GM19324 (cell line): ENCODE measurements around the gene TLE1.

Source experiments
- ATAC-seq: cut with Tn5 transposase; IDR thresholded peaks from one replicate; pipeline ENCODE4 v1.9.1; 2021; ENCODE audit warnings: mild to moderate bottlenecking, moderate library complexity; ENCODE audit not compliant: unreplicated experiment, low FRiP score

The TLE1 gene

DNA sequence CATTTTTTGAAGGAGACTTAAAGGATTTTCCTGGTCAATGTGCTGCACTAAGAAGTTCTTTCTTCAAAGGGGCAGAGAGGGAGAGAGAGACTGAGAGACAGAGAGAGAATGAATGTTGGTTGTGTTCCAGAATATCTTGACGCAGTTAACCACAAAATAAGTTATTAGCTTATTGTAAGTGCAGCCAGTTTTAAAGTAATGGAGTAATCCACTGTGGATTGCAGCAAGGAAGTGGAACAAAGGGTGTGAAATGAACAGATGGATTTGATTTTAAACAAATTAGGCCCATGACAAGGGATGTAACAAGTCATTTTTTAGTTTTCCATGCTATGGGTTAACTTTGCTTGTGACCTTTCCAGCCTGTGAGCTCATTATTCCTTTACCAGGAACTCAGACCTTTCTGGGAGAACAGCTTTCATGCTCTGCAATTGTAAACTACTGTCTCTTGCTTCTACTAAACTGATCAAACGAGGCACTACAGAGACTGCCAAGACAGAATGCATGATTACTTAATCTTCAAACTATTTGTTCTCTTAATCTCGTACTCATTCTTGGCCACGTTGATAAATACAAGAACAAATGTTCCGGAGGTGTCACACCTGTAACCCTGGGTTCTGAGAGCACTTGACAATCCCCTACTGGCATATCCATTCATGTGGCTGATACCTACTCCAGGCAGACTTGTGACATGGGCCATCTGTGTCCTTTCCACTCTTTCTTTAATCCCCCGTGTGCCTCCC, 131.1 kb downstream of the TLE1 start:
- no peak for ATAC-seq

DNA sequence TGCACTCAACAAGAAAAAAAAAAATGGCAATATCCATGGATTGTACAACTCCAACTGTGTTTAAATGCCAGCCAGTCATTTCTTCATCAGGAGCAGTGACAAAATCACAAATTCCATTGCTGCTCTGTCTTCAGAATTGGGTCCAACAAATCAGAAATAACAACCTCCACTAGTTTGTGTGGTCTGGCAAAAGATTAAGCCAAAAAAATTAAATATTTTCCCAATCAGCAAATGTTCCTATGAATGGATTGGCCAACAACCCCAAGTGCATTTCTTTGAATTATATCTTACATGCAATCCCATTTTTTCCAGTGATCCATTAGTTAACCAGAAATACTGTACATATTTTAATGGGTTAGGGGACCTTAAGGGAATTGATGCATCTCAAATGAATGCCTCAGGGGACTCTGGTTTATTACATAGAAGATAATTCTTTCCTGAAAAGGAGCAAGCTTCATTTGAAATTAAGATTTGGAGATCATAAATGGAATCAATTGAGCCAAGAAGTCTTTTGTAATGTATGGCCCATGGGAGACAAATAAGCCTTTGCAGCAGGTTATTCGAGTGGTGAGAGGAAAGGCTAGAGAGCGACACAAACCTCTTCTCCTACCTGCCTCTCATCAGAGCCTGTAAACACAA, 131.8 kb downstream of the TLE1 start:
- ATAC-seq: no peak

DNA sequence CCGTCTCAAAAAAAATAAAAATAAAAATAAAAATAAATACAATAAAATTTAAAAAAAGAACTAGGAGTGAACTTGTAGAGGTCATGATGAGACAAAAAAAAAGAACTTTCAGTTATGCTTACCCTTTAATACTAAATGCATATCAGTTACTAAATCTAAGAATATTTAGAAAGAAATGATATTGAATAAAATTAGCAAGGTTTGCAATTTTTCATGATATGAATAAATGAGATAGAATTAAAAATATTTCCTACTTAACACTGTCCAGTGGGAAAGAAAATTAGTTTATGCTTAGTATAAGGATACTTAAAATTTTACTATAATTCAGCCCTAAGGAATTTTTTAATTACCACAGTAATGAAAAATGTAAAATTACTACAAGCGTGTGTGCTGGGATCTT, 132.4 kb downstream of the TLE1 start:
- ATAC-seq: no peak

DNA sequence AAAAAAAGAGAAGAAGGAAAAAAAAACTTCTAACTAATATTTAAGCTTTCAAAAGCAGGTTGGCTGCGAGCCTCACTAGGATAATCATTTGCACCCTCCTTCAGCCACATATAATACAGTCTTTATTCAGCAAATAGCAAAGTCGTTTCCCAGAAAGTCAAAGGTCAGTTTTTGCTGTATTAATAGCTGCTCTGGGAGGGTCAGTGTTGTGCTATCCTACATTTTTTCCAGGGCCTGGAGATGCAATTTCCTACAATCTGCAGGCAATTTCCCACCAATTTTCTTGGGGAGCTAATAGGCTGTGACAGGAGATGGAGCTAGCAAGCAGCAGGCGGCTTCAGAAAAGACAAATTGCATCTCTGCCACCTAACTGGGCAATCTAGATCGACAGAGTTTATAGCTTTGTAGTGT, 136.8 kb downstream of the TLE1 start:
- no peak for ATAC-seq

DNA sequence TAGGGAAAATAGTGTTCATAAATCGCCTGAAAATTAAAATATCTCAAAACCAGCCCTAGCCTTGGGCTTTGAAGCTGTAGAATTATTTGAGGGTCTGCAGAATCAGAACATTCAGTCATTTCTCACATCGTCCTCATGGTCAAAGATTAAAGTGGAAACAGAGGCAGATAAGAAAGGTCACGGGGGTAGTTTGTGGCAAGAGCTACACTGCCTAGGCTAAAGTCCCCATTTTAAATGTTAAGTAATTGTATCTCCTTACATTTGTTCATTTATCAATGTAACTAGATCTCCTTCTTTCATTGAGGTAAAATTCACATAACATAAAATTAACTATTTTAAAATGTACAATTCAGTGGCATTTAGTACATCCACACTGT, 139.2 kb downstream of the TLE1 start:
- no peak for ATAC-seq

DNA sequence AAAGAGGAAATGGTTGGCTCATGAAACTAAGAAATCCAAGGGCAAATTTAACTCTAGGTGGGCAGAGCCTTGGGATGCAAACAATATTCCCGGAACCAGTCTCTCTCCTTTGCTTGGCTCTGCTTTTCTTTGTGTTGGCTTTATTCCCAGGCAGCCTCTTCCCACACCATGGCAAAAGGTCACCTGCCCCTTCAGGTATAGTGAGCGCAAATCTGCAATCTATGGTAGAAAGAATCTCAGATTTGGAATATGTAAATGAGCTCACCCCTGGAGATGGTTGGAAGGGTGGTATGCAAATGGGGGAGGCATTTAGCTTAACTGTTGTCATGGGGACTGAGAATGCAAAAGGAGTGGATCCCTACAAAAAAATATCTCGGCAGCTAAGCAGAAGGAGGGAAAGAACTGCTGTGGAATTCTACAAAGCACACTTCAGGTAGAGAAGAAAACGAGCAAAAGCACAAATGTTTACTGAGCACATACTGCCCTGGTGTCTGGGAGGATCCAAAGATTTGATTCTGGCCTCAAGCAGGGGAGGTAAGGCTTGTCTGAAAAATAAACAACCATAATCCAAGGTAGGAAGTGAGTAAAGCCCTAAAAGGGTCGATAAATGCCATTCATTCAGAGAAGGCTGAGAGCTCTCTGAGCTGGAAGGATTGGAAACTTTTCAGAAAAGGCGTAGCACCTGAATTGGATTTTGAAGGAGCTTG, 139.7 kb downstream of the TLE1 start:
- no peak for ATAC-seq

DNA sequence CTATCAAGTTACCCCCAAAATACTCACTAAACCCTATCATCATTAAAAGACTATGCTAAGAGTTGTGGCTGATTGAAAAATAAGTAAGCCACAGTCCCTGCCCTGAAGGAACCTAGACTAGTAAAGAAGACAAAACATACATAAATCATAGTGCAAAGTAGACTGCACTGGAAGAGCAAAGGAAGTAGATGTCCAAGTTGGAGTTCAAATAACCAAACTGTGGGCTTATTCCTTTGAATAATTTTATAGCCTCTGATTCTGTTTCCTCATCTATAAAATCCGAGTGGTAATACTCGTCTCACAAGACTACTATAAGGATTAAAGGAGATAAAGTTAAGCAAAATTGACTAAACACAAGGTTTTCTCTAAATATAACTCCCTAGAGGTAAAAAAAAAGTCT, 140.4 kb downstream of the TLE1 start:
- ATAC-seq: no peak

DNA sequence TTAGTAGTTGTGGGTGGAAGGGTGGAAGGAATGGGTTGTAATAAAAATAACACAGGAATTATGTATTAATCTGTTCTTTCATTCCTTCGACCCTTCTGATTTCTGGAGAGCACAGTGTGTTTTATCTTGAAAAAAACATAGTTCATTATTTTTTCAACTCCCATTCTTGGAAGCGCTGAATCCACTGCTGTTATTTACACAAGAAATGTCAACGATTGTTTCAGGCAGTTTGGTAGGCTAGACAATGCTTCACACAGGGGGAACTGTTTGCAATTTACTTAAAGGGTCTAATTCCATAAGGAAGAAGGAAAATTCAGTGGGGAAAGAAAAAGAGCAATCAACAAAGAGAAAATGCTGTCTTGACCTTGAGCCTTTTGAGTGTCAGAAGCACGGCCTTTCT, 142.9 kb downstream of the TLE1 start:
- ATAC-seq: no peak

DNA sequence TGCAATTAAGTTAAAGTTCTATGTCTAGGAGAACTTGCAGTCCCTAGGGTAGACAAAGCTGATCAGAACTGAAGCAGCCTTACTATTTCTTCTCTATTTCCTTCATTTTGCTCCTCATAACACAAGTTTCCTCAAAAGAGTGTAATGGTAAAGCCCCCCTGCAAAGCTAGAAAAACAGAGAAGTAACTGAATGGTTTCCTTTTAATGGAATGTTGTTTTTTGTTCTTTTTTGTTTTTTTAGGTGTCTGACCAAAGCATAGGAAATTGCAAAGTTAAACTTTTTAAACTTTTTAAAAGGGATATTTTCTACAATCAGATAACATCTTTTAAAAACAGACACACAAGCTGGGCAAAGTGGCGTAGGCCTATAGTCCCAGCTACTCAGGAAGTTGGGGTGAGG, 145.7 kb downstream of the TLE1 start:
- ATAC-seq: no peak

DNA sequence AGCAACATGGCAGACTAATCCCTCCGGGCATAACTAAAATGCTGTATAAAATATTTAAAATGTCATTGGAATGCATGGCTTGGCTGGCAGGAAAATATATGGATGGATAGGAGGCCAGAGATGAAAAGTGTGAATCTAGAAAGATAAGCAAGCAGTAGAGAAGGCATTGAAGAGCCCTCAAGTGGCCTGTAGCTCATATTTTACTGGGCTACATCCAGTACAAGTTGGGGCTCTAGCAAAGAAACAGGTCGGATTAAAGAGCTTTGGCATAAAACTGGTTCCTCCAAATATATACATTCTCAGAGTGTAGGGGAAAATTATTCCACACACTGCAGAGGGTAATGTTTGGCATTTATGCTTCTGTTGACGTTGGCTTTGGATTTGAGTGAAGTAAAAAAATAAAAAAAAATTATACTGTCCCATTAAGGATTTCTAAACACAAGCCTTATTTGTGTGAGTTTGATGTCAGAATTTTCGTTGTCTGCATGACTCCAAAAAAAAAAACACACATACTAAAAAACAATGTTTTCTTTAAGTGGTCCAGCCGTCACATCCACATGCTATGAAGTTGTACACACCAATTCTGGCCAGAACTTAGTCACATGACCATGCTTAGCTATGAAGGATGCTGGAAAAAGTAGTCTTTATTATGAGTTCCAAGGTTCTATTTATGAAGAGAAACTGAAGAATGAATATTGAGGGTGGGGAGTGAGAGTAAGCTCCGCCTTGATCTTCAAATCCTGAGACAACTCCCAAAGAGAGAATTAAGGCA, 147.0 kb downstream of the TLE1 start:
- ATAC-seq: no peak

DNA sequence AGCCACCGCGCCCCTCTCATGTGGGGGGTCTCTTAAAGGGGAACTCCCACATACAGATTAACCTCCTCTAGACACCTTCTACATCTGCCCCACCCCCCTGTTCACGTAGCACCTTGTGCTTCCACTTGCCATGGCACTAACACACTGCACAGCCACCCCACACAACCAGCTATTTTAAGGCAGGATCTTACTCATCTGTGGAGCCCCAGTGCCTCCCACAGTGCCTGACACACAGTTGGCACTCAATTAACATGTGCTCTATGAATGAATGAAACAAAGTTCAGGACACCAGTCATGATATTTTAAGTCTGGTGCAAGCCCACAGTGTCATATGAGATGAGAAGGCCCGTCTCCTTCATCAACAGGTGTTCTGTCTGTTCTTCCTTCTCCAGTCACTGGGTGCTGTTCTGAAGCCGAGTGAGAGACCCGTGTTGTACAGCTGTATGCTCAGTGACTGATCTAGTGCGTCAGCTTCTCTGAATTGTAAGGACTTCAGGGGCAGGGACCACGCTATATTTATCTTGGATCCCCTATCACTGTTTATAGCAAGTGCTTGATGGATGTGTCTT, 149.1 kb downstream of the TLE1 start:
- no peak for ATAC-seq

DNA sequence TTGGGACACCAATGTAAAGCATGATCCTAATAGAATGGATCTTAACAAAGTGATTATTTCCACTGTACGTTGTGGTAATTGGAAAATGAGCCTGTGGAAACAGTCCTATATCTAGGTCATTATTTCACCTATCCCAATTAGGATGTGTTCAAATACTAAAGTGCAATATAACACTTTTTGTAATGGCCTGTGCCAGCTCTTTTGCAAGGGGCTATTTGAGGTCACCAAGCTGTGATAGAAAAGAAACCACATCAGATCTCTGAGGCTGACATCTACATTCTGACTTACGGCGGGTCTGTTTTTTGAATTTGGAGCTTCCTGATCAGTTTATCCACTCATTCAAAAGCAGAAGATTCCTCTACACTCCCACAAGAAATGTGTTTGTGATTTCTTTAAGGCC, 150.0 kb downstream of the TLE1 start:
- ATAC-seq: no peak

DNA sequence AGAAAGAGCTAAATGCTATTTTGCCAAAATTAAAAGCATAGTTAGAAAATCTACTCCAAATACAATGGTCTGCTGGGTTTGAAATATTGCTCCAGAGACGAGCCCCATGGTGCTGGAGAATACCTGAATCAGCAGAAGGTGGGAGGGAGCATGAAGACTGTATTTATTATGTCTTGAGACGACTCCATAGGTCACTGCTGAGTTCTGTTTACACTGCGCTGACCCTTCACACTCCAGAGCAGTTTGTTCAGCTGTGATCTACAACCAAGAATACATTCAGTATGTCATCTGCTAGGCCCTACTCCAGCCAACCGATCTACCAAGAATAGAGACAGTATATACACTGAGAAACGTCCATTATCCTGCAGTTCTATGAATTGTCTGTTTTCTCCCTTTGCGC, 150.5 kb downstream of the TLE1 start:
- no peak for ATAC-seq

DNA sequence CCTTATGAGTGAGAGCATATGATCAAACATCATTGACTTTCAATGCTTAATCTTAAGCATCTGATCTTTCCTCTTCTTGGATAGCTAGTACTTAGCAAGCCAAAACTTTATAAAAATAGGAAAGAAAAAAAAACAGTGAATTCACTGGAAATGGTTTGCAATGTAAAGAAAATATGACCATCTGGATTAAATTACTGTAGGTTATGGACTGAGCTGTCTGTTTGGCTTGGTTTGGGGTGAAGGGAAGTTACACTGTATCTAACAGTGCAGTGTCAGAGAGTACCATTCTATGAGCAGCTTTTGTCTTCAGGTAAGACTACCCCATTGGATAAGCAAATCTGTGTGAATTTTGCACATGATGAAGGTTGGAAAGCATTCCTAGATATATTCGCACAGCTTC, 151.4 kb downstream of the TLE1 start:
- ATAC-seq: no peak

DNA sequence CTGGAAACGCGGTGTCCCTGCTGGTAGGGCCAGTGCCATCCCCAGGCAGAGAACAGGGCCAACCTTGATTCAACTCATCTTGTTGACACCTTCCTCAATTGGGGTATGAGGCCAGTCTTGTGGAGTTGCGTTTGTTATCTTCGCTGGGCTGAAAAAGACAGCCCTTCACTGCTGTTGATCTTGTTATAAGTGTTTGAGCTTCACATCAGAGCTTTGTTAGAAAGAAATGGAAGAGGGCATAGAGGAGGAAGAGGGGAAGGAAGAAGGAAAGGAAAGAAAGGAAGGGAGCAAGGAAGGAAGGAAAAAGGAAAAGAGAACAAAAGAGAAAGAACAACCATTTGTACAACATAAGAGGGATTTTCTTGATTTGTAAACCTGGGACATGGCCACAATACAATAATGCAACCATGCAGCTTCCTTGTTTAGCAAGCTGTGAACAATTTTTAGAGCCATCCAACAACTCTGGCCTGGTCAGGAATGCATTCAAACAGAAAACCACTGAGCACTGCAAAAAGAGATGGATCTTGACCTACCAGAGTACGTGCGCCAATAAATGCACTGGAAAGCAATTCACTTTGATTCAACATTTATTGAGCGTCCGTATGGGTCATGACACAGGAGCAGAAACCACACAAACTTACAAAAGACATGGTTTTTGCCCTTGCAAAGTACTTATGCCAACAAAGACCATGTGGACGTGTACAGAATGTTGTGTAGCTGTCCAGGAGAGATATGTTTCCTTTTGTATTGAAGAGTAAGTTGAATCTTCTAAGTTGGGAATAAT, 152.9 kb downstream of the TLE1 start:
- ATAC-seq: no peak

DNA sequence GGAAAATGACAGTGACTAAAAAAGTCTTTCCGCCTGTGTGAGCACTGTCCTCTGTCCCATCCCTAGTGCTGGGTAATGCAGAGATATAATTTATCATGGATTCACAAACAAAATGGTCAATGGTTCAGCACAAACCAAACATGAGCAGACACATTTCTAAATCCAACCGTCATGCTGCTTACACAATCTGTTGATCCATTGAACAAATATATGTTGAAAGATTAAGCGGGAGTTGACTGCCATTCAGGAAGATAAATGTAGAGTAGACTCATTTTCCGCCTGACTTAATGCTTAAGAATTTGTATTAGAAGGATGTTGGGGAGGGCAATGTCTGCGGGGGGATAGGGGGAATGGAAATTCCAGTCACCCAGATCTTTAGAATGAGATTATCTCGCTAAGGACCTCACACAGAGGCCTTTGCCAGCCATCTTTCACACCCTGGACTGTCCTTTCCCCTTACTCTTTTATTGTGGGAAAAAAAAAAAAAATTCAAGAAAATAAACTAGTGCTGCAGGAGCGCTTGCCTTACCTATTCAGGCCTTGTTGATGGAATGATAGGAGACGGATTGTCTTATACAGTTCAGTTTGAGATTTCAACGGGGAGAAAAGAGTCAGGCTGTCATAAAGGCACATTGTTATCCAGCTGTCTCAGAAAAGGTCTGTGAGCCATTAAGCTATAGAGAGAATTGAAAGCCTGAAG, 153.7 kb downstream of the TLE1 start:
- no peak for ATAC-seq

DNA sequence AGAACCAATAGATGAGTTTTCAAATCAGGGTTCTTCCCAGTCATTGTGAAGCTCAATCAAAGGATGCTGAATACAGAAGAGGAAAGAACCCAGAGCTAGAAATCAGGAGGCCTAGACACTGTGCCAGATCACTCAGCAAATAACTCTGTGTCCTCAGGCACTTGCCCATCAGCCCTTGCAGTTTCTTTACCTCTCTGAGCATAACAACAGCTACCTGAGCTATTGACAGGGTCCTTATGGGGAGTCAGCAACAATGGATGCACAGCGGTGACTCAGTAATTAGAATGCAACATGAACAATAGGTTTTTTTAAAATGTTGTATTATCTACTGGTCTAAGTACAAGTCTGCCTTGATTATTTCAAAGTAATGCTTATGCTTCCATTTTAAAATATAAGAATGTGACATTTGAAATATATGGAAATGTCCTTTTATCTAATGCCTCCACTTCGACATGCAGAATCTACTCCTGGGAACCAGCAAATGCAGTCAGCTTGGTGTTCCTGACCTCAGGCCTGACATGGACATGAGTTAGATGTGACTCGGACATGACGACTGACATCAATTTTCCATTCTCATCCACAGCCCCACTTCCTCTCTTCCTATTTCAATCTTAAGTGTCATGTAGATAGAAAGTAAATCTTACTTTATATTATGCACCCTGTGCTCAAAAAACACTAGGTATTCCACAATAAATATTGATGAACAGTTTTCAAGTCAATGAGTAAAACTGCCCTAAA, 155.0 kb downstream of the TLE1 start:
- no peak for ATAC-seq
